ENCODE results near the gene APH1B.
"Not testable (repeated sequence)": the region's sequence is repeated elsewhere in the genome, so short reads cannot be mapped to it uniquely, and the experiment has no call there.

The APH1B gene

DNA sequence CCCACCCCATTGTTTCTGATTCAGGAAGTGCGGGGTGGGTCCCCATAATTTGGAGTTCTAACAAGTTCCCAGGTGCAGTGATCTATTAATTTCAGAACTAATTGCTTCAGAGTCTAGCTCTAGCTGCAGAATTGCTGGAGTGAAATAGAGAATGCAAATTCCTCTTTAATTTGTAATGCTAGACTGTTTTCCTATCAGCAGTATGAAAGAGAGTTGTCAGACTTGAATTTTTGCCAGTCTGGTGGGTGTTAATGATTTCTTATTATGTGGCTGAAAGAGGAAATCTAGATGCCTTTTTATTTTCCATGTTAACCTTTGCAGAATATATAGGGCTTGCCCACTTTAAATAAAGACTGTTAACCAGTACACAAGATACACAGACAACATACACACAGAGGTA is 23.7 kb downstream of the APH1B start:
- DNase-seq: no peak

DNA sequence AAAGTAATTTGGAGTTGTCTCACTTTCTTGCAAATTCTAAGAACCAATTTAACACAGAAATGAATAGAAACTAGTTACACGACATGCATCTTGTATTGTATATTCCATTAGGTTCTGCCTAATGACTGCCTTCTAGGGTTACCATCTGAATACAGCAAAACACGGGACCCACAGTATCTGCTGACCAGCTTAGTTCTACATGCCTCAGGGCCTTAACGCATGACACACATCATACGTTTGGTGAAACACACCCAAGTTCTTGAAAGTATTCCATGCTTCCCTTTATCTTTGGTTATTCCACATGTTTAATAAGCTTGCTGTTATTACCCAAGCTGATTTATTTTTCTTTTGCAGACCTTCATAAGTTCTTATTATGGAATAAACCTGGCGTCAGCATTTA is 27.9 kb downstream of the APH1B start:
- DNase-seq: no peak

DNA sequence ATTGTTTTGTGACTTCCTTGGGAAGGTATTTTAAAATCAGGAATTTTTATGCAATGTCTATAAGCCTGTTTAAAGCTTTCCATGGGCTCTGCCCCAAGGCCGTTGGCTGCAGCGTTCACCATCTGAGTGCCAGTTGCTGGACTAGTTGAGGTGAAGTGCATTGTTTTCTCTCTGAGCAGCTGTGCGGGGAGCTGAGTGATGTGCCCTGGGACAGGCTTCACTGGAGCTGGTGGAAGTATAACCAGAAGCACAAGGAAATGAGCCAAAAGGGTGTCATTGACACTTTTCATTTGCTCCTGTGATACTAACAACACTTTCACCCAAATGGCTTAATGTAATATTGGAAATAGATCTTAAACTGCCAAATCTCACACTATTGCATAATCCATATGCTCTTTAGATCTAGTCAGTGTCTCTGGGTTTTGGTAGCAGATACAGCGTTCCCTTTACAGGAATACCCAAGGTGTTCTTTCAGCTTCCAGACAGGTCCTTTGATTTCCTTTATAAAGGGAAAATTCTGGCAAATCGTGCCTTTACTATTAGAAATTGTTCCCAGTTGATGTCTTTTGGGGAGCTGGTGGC is 29.2 kb downstream of the APH1B start:
- DNase-seq: no peak

DNA sequence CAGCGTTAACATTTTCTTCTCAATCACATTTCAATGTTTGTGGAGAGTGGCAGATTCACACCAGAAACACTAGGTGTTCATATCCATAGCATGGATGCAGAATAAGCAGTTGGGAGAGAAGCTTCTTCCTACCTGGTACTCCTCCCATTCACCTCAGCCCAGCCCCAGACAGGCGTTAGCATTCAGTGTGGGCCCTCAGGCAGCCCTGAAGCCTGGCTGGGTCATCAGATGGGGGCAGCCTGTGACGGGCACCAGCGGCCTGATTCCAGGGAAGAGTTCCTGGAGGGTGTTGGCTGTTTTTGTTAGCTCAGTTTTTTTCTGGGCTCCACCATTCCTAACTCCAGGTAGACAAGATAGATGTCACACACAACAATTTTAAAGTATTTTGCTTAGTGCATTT is 31.1 kb downstream of the APH1B start:
- DNase-seq: no peak

DNA sequence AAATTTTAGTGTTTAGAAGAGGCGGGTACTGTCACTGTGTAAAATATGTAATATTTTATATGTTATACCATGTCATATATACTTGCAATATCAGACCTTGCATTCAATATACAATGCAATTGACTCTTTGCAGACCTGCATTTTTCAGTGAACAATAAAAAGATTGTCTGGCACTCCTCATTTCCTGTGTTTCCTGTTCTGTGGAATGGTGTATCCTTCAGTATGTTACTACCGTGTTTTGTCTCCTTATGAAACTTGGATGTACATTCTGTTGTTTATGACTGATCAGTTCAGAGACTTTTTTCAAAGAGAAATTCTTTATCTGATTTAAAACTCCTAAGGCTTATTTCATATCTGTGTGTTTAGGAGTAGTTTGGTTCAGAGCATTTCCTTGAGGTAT is 31.5 kb downstream of the APH1B start:
- DNase-seq: no peak

DNA sequence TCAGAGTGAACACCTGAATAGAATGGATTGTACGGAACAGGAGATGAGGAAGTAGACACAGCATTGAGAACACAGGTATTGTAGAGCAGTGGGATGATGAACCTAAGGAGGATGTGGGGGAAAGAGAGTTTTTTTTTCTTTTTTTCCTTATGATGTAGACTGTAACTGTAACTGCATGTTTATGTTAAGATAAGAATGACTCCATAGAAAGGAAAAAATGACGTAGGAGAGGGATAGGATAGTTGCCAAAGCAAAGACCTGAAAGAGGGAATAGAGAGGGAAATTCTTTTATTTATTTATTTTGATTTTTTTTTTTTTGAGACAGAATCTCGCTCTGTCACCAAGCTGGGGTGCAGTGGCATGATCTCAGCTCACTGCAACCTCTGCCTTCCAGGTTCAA is 33.2 kb downstream of the APH1B start:
- no peak for DNase-seq

DNA sequence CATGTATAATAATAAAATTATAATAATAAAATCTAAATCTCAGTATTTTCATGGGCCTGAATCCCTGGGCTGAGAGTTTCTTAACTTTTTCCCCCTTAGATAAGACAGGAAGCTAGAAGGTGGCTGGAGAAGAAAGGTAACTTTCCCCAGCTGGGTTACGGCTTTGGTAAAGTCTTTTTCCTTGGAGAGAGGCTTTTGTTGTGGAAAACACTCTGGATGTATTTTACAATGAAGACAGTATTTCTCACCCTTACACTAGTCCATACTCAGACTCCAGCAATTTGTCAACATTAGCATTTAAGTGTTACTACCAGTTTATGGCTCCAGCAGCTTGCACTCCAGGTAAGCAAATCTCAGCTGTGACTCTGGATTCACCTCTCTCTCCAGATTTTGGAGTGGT is 34.9 kb downstream of the APH1B start:
- DNase-seq: no peak

DNA sequence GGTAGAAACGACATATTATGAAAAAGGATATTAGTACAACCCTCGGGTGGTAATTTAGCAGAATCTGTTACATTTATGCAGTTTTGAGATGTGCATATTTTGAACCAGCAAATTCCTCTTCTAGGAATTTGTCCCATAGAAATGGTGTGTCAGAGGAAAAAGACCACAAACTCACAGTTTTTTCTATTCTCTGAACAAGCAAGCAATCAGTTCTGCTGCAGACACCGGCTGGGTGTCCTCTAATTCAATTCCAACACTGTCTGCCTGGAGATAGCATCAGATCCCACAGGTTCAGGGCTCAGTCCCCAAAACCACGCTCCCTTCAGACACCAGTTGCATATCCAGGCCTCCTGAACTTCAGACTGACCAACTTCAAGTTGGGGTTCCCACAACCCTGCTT is 36.4 kb downstream of the APH1B start:
- no peak for DNase-seq

DNA sequence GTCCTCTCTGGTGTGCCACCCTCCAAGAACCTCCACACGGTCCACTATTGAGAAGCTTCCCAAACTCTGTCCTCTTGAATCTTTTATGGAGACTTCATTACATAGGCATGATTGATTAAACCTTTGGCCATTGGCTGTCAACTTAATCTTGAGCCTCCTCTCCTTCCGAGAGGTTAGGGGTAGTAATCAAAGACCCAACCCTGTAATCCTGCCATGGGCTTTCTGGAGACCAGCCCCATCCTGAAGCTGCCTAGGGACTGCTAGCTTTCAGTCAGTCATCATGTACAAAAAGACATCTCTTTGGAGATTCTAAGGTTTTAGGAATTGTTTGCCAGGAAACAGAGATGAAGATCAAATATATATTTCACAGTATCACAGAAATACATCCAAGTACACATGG is 37.0 kb downstream of the APH1B start:
- DNase-seq: no peak

DNA sequence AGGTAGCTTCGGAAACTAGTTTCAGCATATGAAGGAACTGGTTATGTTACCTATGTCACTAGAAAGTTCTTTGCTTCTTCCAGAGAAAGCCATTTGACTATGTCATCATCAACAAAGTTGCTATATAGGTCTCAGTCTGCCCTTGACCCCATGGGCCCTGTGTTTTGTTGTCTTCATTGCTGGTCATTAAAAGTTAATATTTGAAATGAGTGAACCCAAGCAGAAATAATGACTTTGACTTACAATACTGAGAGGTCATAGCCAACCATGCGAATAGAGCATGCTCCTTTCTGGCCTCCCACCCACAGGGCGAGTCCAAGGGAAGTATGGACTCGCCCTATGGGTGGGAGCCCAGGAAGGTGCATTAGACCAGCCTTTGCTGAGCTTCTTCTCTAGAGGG is 40.9 kb downstream of the APH1B start:
- no peak for DNase-seq

DNA sequence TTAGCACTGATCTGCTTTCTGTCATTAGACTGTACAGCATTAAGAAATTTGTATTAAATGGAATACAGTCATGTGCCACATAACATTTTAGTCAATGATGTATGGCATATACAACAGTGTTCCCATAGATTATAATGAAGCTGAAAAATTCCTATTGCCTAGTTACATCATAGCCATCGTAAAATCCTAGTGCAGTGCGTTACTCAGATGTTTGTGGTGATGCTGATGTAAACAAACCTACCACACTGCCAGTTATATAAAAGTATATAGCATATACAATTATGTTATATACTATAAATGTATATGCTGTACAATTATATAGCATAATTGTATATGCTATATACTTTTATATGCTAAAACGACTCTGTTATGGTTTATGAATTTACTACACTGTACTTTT is 41.7 kb downstream of the APH1B start:
- DNase-seq: no peak

DNA sequence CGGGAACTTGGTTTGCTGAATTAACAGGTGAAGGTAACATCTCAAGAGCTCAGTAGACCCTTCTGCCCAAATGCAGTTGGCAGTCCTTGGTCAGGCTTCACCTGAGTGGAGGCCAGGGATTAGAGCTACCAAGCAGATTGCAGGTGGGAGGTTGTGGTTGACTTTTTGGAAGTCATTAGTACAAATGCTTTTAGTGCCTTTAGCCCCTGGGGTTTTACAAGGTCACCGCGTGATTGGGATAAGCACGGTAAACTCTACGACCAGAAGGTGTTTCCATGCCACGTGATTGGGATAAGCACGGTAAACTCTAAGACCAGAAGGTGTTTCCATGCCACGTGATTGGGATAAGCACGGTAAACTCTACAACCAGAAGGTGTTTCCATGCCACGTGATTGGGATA is 43.0 kb downstream of the APH1B start:
- DNase-seq: not testable (repeated sequence)

DNA sequence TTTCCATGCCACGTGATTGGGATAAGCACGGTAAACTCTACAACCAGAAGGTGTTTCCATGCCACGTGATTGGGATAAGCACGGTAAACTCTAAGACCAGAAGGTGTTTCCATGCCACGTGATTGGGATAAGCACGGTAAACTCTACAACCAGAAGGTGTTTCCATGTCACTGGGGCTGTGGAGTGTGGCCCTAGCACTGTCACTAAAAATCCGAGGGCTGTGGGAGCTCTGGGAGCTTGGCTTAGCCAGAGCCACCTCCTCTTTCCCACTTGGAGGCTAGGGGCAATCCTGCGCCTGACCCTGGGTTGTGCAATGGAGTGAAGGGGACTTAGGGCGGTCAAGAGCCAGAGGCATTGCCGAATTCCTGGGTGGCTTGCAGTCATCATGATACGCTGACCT is 43.6 kb downstream of the APH1B start:
- DNase-seq: not testable (repeated sequence)

DNA sequence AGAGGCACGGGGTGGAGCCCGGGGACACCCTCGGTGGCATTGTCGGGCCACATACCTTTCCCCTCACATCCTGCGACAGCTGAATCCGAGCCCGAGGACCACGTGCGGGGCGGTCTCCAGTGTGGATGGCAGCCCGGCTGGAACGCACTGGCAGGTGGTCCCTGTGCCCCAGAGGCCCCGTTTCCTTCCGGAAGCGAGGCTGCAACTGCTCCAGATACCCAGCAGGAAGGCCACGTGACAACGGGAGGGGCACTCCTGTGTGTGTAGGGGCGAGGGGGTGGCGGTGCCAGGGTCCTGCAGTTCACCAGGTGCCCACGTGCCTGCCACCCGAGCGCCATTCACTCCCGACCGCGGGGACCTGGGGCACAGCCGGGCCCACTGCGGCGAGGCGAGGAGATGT is 44.1 kb downstream of the APH1B start:
- DNase-seq: no peak

DNA sequence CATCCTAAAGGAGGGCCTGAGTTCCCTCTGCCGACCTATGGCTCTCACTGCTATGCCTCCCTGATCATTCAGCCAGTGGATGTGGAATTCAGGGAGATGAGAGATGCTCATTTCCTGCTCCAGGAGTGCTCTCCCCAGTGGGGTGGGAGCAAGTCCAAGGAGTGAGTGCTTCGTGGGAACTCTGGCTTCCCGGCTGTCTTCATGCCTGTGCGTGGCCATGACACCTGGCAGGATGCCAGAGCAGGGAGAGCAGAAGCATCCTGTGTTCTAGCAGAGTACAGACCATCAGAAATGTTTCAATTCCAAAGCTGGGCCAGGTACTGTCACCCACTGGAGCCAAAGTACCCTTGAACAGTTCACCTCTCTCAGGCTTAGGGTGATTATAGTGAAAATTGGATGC is 45.1 kb downstream of the APH1B start:
- no peak for DNase-seq

DNA sequence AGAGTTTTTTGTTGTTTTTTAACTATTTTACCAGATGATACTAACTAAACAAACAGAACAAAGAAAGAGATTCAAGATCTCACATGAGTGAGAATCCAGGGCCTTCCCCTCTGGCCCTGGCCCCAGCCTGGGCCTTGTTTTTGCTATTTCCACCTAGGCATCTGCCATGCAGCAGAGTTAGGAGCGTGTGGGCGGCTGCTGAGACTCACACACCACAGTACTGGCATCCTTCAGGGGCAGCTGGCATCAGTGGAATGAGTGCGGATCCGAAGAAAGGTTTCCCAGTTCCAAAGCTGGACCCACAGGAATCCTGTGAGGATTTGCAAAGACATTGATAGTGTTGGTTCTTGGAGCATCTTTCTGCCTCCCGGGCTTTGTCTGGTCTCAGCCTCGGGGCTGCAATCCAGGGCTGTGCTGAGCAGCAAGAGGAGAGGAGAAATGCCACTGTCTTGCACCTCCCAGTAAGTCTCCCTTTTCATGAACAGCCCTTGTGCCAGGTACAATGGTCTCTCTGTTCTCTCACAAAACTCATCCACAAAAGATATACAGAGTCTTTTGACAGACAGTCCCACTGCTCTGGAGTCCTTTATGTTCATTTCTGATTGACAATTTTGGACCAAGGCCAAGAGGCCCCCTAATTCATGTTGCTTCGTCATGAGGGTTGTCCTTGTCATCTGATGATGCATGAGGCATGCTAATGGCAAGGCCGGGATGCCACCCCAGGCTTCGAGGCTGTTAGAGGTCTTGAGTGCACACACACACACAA is 46.6 kb downstream of the APH1B start:
- no peak for DNase-seq

DNA sequence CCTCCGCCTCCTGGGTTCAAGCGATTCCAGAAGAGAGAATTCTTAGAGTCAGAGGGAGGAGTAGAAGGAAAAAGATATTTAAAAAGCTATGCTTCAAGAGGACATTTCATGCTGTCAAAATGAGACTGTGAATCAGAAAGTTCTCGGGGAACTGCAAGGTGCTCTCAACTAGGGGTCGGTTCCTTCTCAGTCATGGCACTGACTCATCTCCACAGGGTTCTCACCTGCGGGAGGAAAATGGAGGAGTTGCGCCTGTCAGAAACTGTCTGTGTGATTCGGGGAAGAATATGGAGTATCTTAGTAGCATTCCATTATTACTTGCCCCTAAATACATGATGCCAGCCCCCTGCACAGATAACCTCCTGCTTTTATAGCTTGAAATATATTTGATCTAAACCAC is 47.4 kb downstream of the APH1B start:
- no peak for DNase-seq

DNA sequence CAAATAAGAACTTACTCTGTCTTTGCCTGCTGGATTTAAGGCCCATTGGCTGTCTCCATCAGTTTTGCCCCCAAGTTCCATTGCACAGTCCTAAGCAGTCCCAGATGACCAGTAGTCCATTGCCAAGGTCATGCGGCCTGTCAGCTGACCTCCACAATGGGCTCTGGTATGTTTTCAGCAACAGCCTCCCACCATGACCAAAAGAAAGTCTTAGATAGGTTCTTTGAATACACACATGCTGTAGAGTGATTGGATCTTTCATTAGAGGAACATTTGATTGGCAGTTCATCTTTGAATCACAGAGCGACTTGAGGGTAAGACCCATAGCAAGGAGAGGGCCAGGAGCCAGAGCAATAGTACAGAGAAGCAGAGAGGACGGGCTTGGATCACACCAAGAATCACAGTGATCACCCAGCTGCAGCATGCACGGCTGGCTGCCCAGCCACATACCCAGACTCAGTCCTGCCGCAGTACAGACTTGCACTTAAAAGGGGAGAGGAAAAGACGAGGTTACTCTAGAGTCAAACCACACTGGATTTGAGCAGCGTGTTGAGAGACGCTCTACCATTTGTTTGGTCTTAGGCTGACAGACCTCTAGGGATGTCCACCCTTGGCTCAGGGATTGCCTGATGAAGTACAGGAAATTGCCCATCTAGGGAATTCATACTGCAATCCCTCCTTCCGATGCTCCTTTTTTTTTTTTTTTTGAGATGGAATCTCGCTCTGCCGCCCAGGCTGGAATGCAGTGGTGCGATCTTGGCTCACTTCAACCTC is 50.4 kb downstream of the APH1B start:
- DNase-seq: no peak

DNA sequence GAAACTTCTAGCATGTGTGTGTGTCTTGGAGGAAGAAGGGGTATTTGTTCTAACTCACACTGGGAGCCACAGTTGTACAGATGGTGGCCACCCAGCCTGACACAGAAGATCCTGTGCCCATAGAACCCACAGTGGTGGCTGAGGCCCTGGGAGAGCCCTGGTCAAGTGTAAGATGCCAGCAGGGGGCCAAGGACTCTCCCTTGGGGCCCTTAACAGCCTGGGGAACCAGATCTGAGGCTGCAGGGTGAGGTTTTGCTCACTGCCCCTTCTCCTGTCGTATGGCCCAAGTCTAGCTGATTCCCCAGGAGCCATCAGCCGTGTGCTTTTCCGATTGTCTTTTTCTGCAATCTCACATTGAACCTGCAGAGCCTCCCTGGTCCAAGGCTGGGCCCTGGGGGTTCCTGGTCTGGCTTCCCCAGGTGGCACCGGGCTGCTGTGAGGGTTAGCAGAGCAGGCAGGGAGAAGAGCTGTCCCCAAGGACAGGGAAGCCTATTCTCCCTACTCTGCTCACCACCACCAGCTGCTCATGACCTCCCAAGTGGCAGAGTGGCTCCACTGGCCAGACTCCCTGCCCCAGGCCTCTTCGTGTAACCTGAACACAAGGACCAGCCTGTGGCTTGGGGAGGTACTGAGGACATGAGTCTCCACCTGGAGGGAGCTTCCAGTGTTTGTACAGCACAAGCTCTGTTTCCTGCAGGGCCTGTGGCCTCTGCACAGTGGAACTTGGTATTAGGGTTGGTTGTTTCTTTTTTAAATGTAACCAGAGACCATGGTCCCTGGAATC is 52.4 kb downstream of the APH1B start:
- no peak for DNase-seq

DNA sequence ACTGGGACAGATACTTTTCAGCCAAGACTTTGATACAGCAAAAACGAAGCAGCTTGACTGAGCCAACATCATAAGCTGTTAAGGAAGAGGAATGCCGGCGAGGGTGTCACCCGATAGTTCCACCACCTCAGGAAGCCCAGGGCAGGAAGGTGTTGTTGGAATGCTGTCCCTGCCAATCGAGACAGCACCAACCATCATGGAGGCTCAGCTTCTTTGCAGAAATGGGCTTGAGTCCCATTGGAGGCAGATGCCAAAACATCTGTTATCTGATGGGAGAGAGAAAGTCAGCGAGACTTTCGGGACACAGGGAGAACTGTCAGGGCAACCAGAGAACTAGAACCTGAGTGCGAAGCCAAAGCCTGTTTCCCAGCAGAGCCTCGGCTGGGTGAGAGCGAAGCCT is 53.5 kb downstream of the APH1B start:
- no peak for DNase-seq

DNA sequence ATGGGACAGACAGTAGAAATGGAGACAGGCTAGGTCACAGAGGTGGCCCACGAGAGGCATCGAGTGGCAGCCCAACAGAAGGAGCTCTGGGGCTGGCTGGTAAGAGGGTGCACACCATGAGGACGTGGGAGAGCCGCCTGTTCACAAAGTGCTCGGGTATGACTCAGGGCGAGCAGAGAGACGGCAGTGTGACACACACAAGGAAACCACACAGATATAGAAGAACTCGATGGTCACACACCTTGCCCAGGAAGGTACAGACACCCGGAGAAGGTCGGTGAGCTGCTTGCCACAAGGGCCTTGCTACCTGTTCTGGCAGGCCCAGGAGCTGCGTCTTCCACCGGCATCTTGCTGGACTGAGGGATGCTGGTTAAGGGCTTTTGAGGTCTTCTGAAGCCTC is 54.1 kb downstream of the APH1B start:
- no peak for DNase-seq

DNA sequence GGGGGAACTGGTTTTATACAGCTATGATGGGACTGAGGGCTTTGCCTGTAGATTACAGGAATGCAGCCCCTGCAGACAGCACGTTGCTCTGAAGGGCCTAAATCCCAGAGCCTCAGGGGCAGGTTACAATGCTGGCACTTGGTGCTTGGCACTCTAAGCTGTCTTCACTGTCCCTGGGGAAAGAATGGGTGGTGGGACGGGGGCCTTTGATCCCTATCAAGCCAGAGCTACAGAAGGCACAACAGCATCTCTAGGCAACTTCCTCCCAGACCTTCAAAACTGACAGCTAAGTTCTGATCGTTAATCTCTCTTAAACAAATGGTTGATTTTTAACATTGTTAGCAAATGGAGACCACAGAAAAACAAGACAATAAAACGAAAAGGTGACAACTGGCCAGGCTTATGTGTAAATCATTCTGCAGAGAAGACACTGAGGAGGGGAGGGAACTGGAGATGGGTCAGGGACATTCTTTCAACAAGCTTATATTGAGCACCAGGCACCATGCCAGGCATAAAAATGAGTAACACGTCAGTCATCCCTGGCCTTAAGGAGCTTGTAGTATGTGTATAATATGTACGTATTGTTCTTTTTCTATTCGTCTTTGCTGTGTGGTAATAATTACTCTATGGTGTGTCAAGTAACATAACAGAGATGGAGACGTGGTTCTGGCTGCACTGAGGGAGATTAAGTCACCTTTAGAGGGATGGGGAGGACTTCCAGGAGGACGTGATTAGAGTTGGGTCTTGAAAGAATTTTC is 55.1 kb downstream of the APH1B start:
- DNase-seq: no peak

DNA sequence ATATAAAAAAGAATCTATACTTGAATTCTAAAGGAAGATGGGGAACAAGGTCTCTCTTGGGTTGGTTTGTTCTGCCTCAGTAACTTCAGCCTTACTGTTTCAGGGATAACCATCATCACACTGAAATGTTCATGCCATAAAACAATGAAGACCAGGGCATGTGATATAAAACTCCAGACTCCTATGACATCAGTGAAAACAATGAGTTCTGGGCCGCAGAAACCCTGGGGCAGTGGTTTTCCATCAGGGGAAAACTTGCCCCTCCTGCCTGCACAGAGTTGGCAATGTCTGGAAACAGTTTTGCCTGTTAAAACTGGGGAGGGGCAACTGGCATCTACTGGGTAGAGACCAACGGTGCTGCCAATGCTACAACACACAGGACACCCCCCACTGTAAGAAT is 57.4 kb downstream of the APH1B start:
- no peak for DNase-seq
